Measurements from ENCODE around the gene COL23A1. TPM values are rescaled to one million over a fixed set of nuclear protein-coding genes. Genes with fewer than 3 reads are reported as not detected.

Gene COL23A1
- total and polyA plus RNA-seq, 2 of the 13 experiments (the other 11 are each of a cell fraction or from before 2014, with no cell fraction given) = not detected

DNA sequence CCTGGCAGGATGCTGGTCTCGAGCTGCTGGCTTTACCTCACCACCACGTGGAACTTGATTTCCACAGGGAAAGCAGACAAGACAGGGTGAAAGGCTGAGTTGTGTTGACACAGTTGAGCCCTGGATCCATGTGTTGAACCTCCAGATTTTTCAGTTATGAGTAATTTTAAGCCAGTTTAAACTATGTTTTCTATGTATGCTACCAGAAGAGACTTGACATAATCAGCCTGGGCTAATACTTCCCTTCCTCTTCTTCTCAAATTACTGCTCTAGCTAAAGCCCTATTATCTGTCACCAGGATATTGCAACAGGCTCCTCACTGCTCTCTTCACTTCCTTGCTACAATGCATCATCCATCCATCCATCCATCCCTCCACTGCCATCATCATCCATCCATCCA, 345.6 kb downstream of the COL23A1 start (continued):
- TF ChIP-seq, protein P1, sequence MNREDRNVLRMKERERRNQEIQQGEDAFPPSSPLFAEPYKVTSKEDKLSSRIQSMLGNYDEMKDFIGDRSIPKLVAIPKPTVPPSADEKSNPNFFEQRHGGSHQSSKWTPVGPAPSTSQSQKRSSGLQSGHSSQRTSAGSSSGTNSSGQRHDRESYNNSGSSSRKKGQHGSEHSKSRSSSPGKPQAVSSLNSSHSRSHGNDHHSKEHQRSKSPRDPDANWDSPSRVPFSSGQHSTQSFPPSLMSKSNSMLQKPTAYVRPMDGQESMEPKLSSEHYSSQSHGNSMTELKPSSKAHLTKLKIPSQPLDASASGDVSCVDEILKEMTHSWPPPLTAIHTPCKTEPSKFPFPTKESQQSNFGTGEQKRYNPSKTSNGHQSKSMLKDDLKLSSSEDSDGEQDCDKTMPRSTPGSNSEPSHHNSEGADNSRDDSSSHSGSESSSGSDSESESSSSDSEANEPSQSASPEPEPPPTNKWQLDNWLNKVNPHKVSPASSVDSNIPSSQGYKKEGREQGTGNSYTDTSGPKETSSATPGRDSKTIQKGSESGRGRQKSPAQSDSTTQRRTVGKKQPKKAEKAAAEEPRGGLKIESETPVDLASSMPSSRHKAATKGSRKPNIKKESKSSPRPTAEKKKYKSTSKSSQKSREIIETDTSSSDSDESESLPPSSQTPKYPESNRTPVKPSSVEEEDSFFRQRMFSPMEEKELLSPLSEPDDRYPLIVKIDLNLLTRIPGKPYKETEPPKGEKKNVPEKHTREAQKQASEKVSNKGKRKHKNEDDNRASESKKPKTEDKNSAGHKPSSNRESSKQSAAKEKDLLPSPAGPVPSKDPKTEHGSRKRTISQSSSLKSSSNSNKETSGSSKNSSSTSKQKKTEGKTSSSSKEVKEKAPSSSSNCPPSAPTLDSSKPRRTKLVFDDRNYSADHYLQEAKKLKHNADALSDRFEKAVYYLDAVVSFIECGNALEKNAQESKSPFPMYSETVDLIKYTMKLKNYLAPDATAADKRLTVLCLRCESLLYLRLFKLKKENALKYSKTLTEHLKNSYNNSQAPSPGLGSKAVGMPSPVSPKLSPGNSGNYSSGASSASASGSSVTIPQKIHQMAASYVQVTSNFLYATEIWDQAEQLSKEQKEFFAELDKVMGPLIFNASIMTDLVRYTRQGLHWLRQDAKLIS (CRISPR knock-in tag; IDR thresholded peaks at IDR 0.05) = no peak
- TF ChIP-seq CENPX (CRISPR knock-in tag; IDR thresholded peaks at IDR 0.05) (no peak), ZNF230 (CRISPR knock-in tag; IDR thresholded peaks at IDR 0.05) (no peak), ARID5B (CRISPR knock-in tag; IDR thresholded peaks at IDR 0.05) (no peak), SMARCC2 (IDR thresholded peaks at IDR 0.05) (no peak), ZNF782 (CRISPR knock-in tag; IDR thresholded peaks at IDR 0.05; ENCODE audit: borderline replicate concordance) (no peak), GPN1 (CRISPR knock-in tag; IDR thresholded peaks at IDR 0.05; ENCODE audit: borderline replicate concordance) (no peak), ZBTB34 (CRISPR knock-in tag; IDR thresholded peaks at IDR 0.05) (no peak), ZNF576 (CRISPR knock-in tag; IDR thresholded peaks at IDR 0.05) (no peak)
- TF ChIP-seq, protein P2, sequence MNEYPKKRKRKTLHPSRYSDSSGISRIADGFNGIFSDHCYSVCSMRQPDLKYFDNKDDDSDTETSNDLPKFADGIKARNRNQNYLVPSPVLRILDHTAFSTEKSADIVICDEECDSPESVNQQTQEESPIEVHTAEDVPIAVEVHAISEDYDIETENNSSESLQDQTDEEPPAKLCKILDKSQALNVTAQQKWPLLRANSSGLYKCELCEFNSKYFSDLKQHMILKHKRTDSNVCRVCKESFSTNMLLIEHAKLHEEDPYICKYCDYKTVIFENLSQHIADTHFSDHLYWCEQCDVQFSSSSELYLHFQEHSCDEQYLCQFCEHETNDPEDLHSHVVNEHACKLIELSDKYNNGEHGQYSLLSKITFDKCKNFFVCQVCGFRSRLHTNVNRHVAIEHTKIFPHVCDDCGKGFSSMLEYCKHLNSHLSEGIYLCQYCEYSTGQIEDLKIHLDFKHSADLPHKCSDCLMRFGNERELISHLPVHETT (CRISPR knock-in tag; conservative IDR thresholded peaks at IDR 0.05) = no peak
- TF ChIP-seq, protein P3, sequence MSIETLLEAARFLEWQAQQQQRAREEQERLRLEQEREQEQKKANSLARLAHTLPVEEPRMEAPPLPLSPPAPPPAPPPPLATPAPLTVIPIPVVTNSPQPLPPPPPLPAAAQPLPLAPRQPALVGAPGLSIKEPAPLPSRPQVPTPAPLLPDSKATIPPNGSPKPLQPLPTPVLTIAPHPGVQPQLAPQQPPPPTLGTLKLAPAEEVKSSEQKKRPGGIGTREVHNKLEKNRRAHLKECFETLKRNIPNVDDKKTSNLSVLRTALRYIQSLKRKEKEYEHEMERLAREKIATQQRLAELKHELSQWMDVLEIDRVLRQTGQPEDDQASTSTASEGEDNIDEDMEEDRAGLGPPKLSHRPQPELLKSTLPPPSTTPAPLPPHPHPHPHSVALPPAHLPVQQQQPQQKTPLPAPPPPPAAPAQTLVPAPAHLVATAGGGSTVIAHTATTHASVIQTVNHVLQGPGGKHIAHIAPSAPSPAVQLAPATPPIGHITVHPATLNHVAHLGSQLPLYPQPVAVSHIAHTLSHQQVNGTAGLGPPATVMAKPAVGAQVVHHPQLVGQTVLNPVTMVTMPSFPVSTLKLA (IDR thresholded peaks at IDR 0.05) = no peak
